WTC11 (cell line): Measurements from ENCODE around the gene GARNL3. TPM values are rescaled to one million over a fixed set of nuclear protein-coding genes. Genes with fewer than 3 reads are reported as not detected.

ENCODE experiments used
- ATAC-seq: fragments of 200-7000 bp; cut with Tn5 transposase; 2 replicates; pipeline ENCODE4 v1.10.0; 2021; ENCODE audit warnings: mild to moderate bottlenecking, moderate library complexity
- CTCF ChIA-PET: fragments of 300-600 bp; sonication (Branson Sonifier 250); formaldehyde crosslinking; loops from one replicate; lab custom pipeline; 2021; ENCODE audit warnings: antibody characterized with exemption; lab: Charles Lee
- POLR2A ChIA-PET: fragments of 350-600 bp; sonication (Branson Sonifier 250); formaldehyde crosslinking; loops from one replicate; lab custom pipeline; 2021; ENCODE audit warnings: antibody characterized with exemption; lab: Charles Lee
- DNase-seq: peaks from one replicate; pipeline ENCODE4 v3.0.0; 2021; ENCODE audit warnings: low spot score
- H3K27ac Mint-ChIP-seq: 2 replicates; pipeline ENCODE4 v1.8.0; 2021; ENCODE audit warnings: mixed read lengths
- H3K27me3 Mint-ChIP-seq: 2 replicates; pipeline ENCODE4 v1.8.0; 2021; ENCODE audit warnings: low read depth, mild to moderate bottlenecking, moderate library complexity, mixed read lengths
- H3K36me3 Mint-ChIP-seq: 2 replicates; pipeline ENCODE4 v1.8.0; 2021; ENCODE audit warnings: mixed read lengths
- H3K4me1 Mint-ChIP-seq: 2 replicates; pipeline ENCODE4 v1.8.0; 2022; ENCODE audit warnings: mixed read lengths
- H3K4me3 Mint-ChIP-seq: 2 replicates; pipeline ENCODE4 v1.8.0; 2021; ENCODE audit warnings: mild to moderate bottlenecking, moderate library complexity, mixed read lengths
- H3K9me3 Mint-ChIP-seq: 2 replicates; pipeline ENCODE4 v1.8.0; 2021; ENCODE audit warnings: mixed read lengths
- E2F4 ChIP-seq: sonication (generic); formaldehyde crosslinking; IDR thresholded peaks from 2 replicates; pipeline ENCODE4 v1.8.1; 2022; ENCODE audit warnings: low read depth, mild to moderate bottlenecking, moderate library complexity, missing genetic modification reagents, borderline replicate concordance
- FOXJ3 ChIP-seq: sonication (generic); formaldehyde crosslinking; IDR thresholded peaks from 2 replicates; pipeline ENCODE4 v1.9.0; 2021; ENCODE audit warnings: missing genetic modification reagents, mild to moderate bottlenecking, borderline replicate concordance
- GRHL2 ChIP-seq: fragments of 250-450 bp; sonication (Bioruptor Pico); IDR thresholded peaks from 2 replicates; pipeline ENCODE4 v1.8.0; 2022; ENCODE audit warnings: mild to moderate bottlenecking, moderate library complexity; ENCODE audit not compliant: insufficient replicate concordance, severe bottlenecking
- GTF2I ChIP-seq: fragments of 250-450 bp; sonication (Bioruptor Pico); conservative IDR thresholded peaks from 2 replicates; pipeline ENCODE4 v1.4.0; 2021; ENCODE audit warnings: mild to moderate bottlenecking
- IRF2 ChIP-seq: sonication (generic); formaldehyde crosslinking; IDR thresholded peaks from 2 replicates; pipeline ENCODE4 v1.8.0; 2022; ENCODE audit warnings: low read depth, missing genetic modification reagents, borderline replicate concordance
- JAZF1 ChIP-seq: fragments of 250-450 bp; sonication (Bioruptor Pico); IDR thresholded peaks from 2 replicates; pipeline ENCODE4 v1.9.0; 2021; ENCODE audit warnings: moderate library complexity, mild to moderate bottlenecking, inconsistent platforms
- KAT7 ChIP-seq: sonication (generic); formaldehyde crosslinking; IDR thresholded peaks from 2 replicates; pipeline ENCODE4 v1.8.1; 2023; ENCODE audit warnings: missing genetic modification reagents, mild to moderate bottlenecking, borderline replicate concordance
- NFATC4 ChIP-seq: fragments of 250-450 bp; sonication (Bioruptor Pico); IDR thresholded peaks from 2 replicates; pipeline ENCODE4 v1.9.0; 2021; ENCODE audit warnings: mild to moderate bottlenecking
- PRDM15 ChIP-seq: sonication (generic); formaldehyde crosslinking; IDR thresholded peaks from 2 replicates; pipeline ENCODE4 v1.8.0; 2022; ENCODE audit warnings: missing genetic modification reagents
- RELA ChIP-seq: sonication (generic); formaldehyde crosslinking; IDR thresholded peaks from 2 replicates; pipeline ENCODE4 v1.8.1; 2022; ENCODE audit warnings: missing genetic modification reagents, mild to moderate bottlenecking, borderline replicate concordance
- RORB ChIP-seq: fragments of 250-450 bp; sonication (Bioruptor Pico); IDR thresholded peaks from 2 replicates; pipeline ENCODE4 v1.9.0; 2021; ENCODE audit warnings: mild to moderate bottlenecking
- TCF7 ChIP-seq: sonication (generic); formaldehyde crosslinking; IDR thresholded peaks from 2 replicates; pipeline ENCODE4 v1.8.0; 2022; ENCODE audit warnings: mild to moderate bottlenecking, low read depth, missing genetic modification reagents, moderate library complexity
- ZNF219 ChIP-seq: sonication (generic); formaldehyde crosslinking; IDR thresholded peaks from 2 replicates; pipeline ENCODE4 v1.8.0; 2023; ENCODE audit warnings: missing genetic modification reagents, mild to moderate bottlenecking, borderline replicate concordance
- ZNF416 ChIP-seq: fragments of 250-450 bp; sonication (Bioruptor Pico); IDR thresholded peaks from 2 replicates; pipeline ENCODE4 v1.9.0; 2021; ENCODE audit warnings: mild to moderate bottlenecking, inconsistent platforms
- total RNA-seq: library from RNA; stranded (reverse); gene quantifications from 3 replicates; pipeline ENCODE4 v1.2.3, GENCODE V29; 2021
- TF ChIP-seq, protein P1 (sequence below): sonication (generic); formaldehyde crosslinking; IDR thresholded peaks from 2 replicates; pipeline ENCODE4 v1.8.1; 2022; ENCODE audit warnings: mild to moderate bottlenecking, moderate library complexity, missing genetic modification reagents
- TF ChIP-seq, protein P2 (sequence below): fragments of 250-450 bp; sonication (Bioruptor Pico); IDR thresholded peaks from 2 replicates; pipeline ENCODE4 v1.9.0; 2021; ENCODE audit warnings: mild to moderate bottlenecking
- TF ChIP-seq, protein P3 (sequence below): sonication (generic); formaldehyde crosslinking; IDR thresholded peaks from 2 replicates; pipeline ENCODE4 v1.8.1; 2023; ENCODE audit warnings: mild to moderate bottlenecking, missing genetic modification reagents

GARNL3 gene
- total RNA-seq, 1 experiment from 2014 or later, result 17.8 TPM

GRCh38 chr9:127398275-127398647 is 133.7 kb downstream of the GARNL3 start:
- peak overlapping the region; percentile 80 for H3K4me3 Mint-ChIP-seq
- POLR2A ChIA-PET, result interaction anchor here (2.1 kb wide), 1 partner anchor 29 kb away, joined by 6 read pairs; no protein-coding TSS in a partner anchor
- CTCF ChIA-PET, result interaction anchor here (1.3 to 3.7 kb wide), 6 partner anchors 20 to 451 kb away, joined by 3 to 37 read pairs (median 8); no protein-coding TSS in a partner anchor
- no peaks in the 10 kb centered on the region for H3K36me3 Mint-ChIP-seq
- DNase-seq (no peak), ATAC-seq (no peak)
- H3K27ac Mint-ChIP-seq, result no peak overlapping the region
- peaks cover 17% of the 10 kb centered on the region for H3K27me3 Mint-ChIP-seq
- peaks cover 13% of the 10 kb centered on the region for H3K4me1 Mint-ChIP-seq
- H3K9me3 Mint-ChIP-seq, result no peaks in the 10 kb centered on the region
- TF ChIP-seq NFATC4 (CRISPR knock-in tag) (no peak), ZNF219 (CRISPR knock-in tag) (no peak), KAT7 (CRISPR knock-in tag) (no peak), IRF2 (no peak)
- TF ChIP-seq, protein P1, sequence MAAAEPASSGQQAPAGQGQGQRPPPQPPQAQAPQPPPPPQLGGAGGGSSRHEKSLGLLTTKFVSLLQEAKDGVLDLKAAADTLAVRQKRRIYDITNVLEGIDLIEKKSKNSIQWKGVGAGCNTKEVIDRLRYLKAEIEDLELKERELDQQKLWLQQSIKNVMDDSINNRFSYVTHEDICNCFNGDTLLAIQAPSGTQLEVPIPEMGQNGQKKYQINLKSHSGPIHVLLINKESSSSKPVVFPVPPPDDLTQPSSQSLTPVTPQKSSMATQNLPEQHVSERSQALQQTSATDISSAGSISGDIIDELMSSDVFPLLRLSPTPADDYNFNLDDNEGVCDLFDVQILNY, result no peak

GRCh38 chr9:127398715-127399400 is 134.3 kb downstream of the GARNL3 start:
- no peak for ATAC-seq
- peaks cover 17% of the 10 kb centered on the region for H3K27me3 Mint-ChIP-seq
- H3K4me3 Mint-ChIP-seq, result peak overlapping the region; percentile 80
- no peak for DNase-seq
- no peak overlapping the region for H3K27ac Mint-ChIP-seq
- ChIA-PET CTCF (interaction anchor here (0.8 to 3.7 kb wide), 5 partner anchors 20 to 188 kb away, joined by 3 to 37 read pairs (median 3); no protein-coding TSS in a partner anchor), POLR2A (interaction anchor here (0.6 kb wide), 1 partner anchor 45 kb away, joined by 3 read pairs; no protein-coding TSS in a partner anchor)
- no peaks in the 10 kb centered on the region for H3K36me3 Mint-ChIP-seq
- H3K9me3 Mint-ChIP-seq, result no peaks in the 10 kb centered on the region
- TF ChIP-seq E2F4 (CRISPR knock-in tag), result 0 out of 2 replicates have a peak, but pooled peaks have one; percentile 53
- TF ChIP-seq JAZF1 (CRISPR knock-in tag), result no peak
- peaks cover 13% of the 10 kb centered on the region for H3K4me1 Mint-ChIP-seq

DNA sequence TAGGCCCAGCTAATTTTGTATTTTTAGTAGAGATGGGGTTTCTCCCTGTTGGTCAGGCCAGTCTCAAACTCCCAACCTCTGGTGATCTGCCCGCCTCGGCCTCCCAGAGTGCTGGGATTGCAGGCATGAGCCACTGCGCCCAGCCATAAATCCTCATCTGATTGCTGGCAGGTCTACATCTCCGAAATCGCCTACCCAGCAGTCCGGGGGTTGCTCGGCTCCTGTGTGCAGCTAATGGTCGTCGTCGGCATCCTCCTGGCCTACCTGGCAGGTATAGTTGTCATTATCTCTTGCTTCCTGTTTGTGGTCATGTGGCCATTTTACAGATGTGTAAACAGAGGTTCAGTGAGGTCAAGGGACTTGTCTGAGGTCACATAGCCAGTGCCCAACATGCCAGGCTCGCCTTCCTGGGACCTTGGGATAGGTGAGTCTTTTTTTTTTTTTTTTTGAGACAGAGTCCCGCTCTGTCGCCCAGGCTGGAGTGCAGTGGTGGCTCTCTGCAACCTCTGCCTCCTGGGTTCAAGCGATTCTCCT is 135.2 kb downstream of the GARNL3 start:
- H3K27me3 Mint-ChIP-seq, result peaks cover 14% of the 10 kb centered on the region
- ChIA-PET CTCF (interaction anchor here (0.8 to 3.7 kb wide), 4 partner anchors 19 to 189 kb away, joined by 3 to 37 read pairs (median 4); no protein-coding TSS in a partner anchor), POLR2A (interaction anchor here (0.8 kb wide), 1 partner anchor 364 kb away, joined by 4 read pairs; no protein-coding TSS in a partner anchor)
- H3K4me3 Mint-ChIP-seq, result no peak overlapping the region
- H3K4me1 Mint-ChIP-seq, result peaks cover 13% of the 10 kb centered on the region
- DNase-seq (no peak), ATAC-seq (no peak)
- no peaks in the 10 kb centered on the region for H3K36me3 Mint-ChIP-seq
- no peak overlapping the region for H3K27ac Mint-ChIP-seq
- no peaks in the 10 kb centered on the region for H3K9me3 Mint-ChIP-seq
- TF ChIP-seq ZNF416 (CRISPR knock-in tag) (no peak), RELA (CRISPR knock-in tag) (no peak), RORB (CRISPR knock-in tag) (no peak), FOXJ3 (CRISPR knock-in tag) (no peak), PRDM15 (no peak), GTF2I (no peak), TCF7 (no peak), GRHL2 (CRISPR knock-in tag) (no peak), E2F4 (CRISPR knock-in tag) (no peak)
- TF ChIP-seq, protein P2, sequence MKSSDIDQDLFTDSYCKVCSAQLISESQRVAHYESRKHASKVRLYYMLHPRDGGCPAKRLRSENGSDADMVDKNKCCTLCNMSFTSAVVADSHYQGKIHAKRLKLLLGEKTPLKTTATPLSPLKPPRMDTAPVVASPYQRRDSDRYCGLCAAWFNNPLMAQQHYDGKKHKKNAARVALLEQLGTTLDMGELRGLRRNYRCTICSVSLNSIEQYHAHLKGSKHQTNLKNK (CRISPR knock-in tag), result no peak
- TF ChIP-seq, protein P3, sequence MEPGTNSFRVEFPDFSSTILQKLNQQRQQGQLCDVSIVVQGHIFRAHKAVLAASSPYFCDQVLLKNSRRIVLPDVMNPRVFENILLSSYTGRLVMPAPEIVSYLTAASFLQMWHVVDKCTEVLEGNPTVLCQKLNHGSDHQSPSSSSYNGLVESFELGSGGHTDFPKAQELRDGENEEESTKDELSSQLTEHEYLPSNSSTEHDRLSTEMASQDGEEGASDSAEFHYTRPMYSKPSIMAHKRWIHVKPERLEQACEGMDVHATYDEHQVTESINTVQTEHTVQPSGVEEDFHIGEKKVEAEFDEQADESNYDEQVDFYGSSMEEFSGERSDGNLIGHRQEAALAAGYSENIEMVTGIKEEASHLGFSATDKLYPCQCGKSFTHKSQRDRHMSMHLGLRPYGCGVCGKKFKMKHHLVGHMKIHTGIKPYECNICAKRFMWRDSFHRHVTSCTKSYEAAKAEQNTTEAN (CRISPR knock-in tag), result no peak
